Smooth muscle cell (in vitro differentiated cells): ENCODE measurements around the gene PRKN. TPM values are rescaled to one million over a fixed set of nuclear protein-coding genes. Genes with fewer than 3 reads are reported as not detected.

ENCODE experiments used
- DNase-seq: peaks from one replicate; lab custom pipeline; 2025; ENCODE audit not compliant: unreplicated experiment; lab: John Stamatoyannopoulos, UW
- H2AFZ ChIP-seq: fragments of 200-600 bp; sonication (generic); 2 replicates; pipeline ENCODE4 v1.6.0; 2016; ENCODE audit warnings: antibody characterized with exemption, low read depth, mild to moderate bottlenecking
- H3F3A ChIP-seq: fragments of 200-600 bp; sonication (generic); 2 replicates; pipeline ENCODE4 v1.6.0; 2017; ENCODE audit warnings: antibody characterized with exemption, low read depth
- H3K27ac ChIP-seq: fragments of 200-600 bp; sonication (generic); 2 replicates; pipeline ENCODE4 v1.5.1; 2016; ENCODE audit warnings: low read depth, mild to moderate bottlenecking
- H3K27me3 ChIP-seq: fragments of 200-600 bp; sonication (generic); 2 replicates; pipeline ENCODE4 v1.6.1; 2016; ENCODE audit warnings: low read depth, mild to moderate bottlenecking
- H3K36me3 ChIP-seq: fragments of 200-600 bp; sonication (generic); 2 replicates; pipeline ENCODE4 v1.5.1; 2016; ENCODE audit warnings: low read depth
- H3K4me1 ChIP-seq: fragments of 200-600 bp; sonication (generic); 2 replicates; pipeline ENCODE4 v1.5.1; 2016; ENCODE audit warnings: low read depth
- H3K4me2 ChIP-seq: fragments of 200-600 bp; sonication (generic); 2 replicates; pipeline ENCODE4 v1.6.0; 2016; ENCODE audit warnings: mild to moderate bottlenecking
- H3K4me3 ChIP-seq: fragments of 200-600 bp; sonication (generic); 2 replicates; pipeline ENCODE4 v1.5.1; 2016; ENCODE audit warnings: mild to moderate bottlenecking
- H3K79me2 ChIP-seq: fragments of 200-600 bp; sonication (generic); 2 replicates; pipeline ENCODE4 v1.6.0; 2016; ENCODE audit warnings: low read depth, mild to moderate bottlenecking
- H3K9ac ChIP-seq: fragments of 200-600 bp; sonication (generic); 2 replicates; pipeline ENCODE4 v1.6.0; 2016; ENCODE audit warnings: low read depth
- H3K9me3 ChIP-seq: fragments of 200-600 bp; sonication (generic); replicated peaks from 2 replicates; pipeline ENCODE4 v1.5.1; 2016; ENCODE audit warnings: low read depth
- H4K20me1 ChIP-seq: fragments of 200-600 bp; sonication (generic); 2 replicates; pipeline ENCODE4 v1.6.0; 2016; ENCODE audit warnings: low read depth
- WGBS: methylation state at CpG from one replicate; pipeline ENCODE4 v1.1.7; 2016; ENCODE audit warnings: low lambda C conversion rate; 5-methylcytosine and 5-hydroxymethylcytosine counted together
- polyA plus RNA-seq: library from polyadenylated mRNA; unstranded; fragments of >200 nt; fragmentation: Nextera tagmentation; extraction: Ambion mirVana; gene quantifications from 2 replicates; pipeline ENCODE4 v1.2.1, GENCODE V29; 2016
- total RNA-seq: library from RNA; depleted of rRNA; stranded (reverse); fragments of >200 nt; gene quantifications from 2 replicates; pipeline ENCODE4 v1.2.3, GENCODE V29; 2014
- TF ChIP-seq, protein P1 (sequence below): fragments of 200-600 bp; sonication (generic); IDR thresholded peaks from 2 replicates; pipeline ENCODE4 v1.5.1; 2017; ENCODE audit warnings: borderline replicate concordance, mild to moderate bottlenecking, antibody characterized with exemption; ENCODE audit not compliant: insufficient read depth, poor library complexity, severe bottlenecking

Gene PRKN
- total and polyA plus RNA-seq, 2 experiments from 2014 or later, result 0.81 to 5.1 TPM

DNA sequence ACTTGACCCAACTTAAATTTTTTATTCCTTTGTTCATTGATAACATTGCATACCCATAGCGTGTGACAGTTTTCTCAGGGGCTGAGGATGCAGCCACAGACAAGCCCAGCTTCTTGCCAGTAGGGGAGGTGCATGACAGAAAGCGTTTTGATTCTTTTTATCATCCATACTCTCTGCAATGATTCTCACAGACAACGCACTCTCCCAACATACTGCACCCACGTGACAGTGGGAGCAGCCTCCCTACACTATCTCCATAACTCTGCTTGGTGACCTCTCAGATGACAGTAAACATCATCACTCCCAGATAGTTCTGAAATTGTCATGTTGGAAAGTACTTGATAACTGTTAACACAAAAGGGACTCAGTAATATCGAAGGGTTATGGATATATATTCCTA is 972.5 kb downstream of the PRKN start:
- Histone ChIP-seq H3F3A (no peaks in the 10 kb centered on the region), H3K79me2 (no peaks in the 10 kb centered on the region), H3K4me3 (no peak overlapping the region), H3K9me3 (no peaks in the 10 kb centered on the region), H2AFZ (no peak overlapping the region), H3K36me3 (no peaks in the 10 kb centered on the region), H3K27me3 (no peaks in the 10 kb centered on the region), H3K9ac (no peak overlapping the region), H3K4me1 (no peaks in the 10 kb centered on the region), H4K20me1 (no peaks in the 10 kb centered on the region), H3K4me2 (no peak overlapping the region), H3K27ac (no peak overlapping the region)
- WGBS, result 70% methylated on average over 5 of the region's 5 CpGs
- TF ChIP-seq, protein P1, sequence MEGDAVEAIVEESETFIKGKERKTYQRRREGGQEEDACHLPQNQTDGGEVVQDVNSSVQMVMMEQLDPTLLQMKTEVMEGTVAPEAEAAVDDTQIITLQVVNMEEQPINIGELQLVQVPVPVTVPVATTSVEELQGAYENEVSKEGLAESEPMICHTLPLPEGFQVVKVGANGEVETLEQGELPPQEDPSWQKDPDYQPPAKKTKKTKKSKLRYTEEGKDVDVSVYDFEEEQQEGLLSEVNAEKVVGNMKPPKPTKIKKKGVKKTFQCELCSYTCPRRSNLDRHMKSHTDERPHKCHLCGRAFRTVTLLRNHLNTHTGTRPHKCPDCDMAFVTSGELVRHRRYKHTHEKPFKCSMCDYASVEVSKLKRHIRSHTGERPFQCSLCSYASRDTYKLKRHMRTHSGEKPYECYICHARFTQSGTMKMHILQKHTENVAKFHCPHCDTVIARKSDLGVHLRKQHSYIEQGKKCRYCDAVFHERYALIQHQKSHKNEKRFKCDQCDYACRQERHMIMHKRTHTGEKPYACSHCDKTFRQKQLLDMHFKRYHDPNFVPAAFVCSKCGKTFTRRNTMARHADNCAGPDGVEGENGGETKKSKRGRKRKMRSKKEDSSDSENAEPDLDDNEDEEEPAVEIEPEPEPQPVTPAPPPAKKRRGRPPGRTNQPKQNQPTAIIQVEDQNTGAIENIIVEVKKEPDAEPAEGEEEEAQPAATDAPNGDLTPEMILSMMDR, result no peak
- no peak for DNase-seq

DNA sequence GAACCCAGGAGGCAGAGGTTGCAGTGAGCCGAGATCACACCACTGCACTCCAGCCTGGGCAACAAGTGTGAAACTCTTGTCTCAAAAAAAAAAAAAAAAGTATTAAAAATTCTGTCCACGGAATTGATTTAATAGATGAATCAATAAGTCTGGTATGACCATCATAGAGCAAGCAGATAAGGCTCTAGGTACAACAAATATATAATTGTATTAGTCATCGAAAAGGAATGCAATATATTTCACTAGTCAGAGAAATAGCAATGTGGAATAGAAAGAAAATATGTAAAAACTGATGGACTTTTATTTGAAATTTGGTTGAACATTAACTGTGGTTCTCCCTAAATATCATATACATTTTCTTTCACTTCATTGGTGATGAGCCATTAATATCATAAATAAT is 976.9 kb downstream of the PRKN start:
- Histone ChIP-seq H3K36me3 (no peaks in the 10 kb centered on the region), H3K27me3 (no peaks in the 10 kb centered on the region), H4K20me1 (no peaks in the 10 kb centered on the region), H3K4me2 (no peak overlapping the region), H3K4me1 (no peaks in the 10 kb centered on the region), H3K27ac (no peak overlapping the region), H3K9me3 (no peaks in the 10 kb centered on the region), H2AFZ (no peak overlapping the region), H3K4me3 (no peak overlapping the region), H3K79me2 (no peaks in the 10 kb centered on the region), H3F3A (no peaks in the 10 kb centered on the region), H3K9ac (no peak overlapping the region)
- DNase-seq, result no peak
- 92% methylated on average over 3 of the region's 3 CpGs for WGBS
- TF ChIP-seq, protein P1, result no peak

DNA sequence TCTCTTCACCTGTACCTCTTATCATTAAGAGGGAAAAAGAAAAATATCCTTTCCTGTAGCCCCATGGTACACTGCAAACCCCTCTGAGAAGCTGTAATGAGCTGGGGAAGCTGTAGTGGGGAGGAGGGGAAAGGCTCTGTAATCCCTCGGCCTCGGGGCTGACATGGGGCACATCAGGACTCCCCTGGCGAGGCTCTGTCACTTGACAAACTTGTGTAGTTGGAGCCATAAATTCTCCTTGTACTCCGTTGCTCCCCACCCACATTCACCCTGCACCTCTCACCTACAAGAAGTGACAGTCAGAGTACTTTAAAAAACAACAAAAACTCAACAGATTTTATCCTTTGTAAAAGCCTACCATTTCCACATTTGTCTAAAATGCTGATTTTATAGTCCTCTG is 978.0 kb downstream of the PRKN start:
- Histone ChIP-seq H3K27ac (no peak overlapping the region), H3K9ac (no peak overlapping the region), H3K4me1 (no peaks in the 10 kb centered on the region), H3K79me2 (no peaks in the 10 kb centered on the region), H3K4me2 (no peak overlapping the region), H3K27me3 (no peaks in the 10 kb centered on the region), H3K9me3 (no peaks in the 10 kb centered on the region), H2AFZ (no peak overlapping the region), H4K20me1 (no peaks in the 10 kb centered on the region), H3K36me3 (no peaks in the 10 kb centered on the region), H3K4me3 (no peak overlapping the region), H3F3A (no peaks in the 10 kb centered on the region)
- TF ChIP-seq, protein P1, result no peak
- DNase-seq, result no peak
- 60% methylated on average over 4 of the region's 4 CpGs for WGBS
